IMR-90 (cell line): Measurements from ENCODE around the gene RB1.

Experiments
- CEBPB ChIP-seq: IDR thresholded peaks from 2 replicates; pipeline ENCODE4 v1.6.1; 2012; ENCODE audit warnings: low read depth, low read length, improper control_type of control experiment
- CHD1 ChIP-seq: IDR thresholded peaks from 2 replicates; pipeline ENCODE4 v1.6.1; 2012; ENCODE audit warnings: low read depth, low read length, improper control_type of control experiment
- ELK1 ChIP-seq: fragments of 150-350 bp; IDR thresholded peaks from 2 replicates; pipeline ENCODE4 v1.6.1; 2016; ENCODE audit warnings: low read depth, mild to moderate bottlenecking, low read length, moderate library complexity, borderline replicate concordance
- MAZ ChIP-seq: IDR thresholded peaks from 2 replicates; pipeline ENCODE4 v1.6.1; 2012; ENCODE audit warnings: low read depth, mild to moderate bottlenecking, low read length, improper control_type of control experiment, moderate library complexity, borderline replicate concordance
- MXI1 ChIP-seq: IDR thresholded peaks from 2 replicates; pipeline ENCODE4 v1.6.1; 2012; ENCODE audit warnings: low read depth, mild to moderate bottlenecking, low read length, moderate library complexity, borderline replicate concordance
- NFE2L2 ChIP-seq: fragments of 150-350 bp; IDR thresholded peaks from 2 replicates; pipeline ENCODE4 v1.6.1; 2016; ENCODE audit warnings: low read depth, mild to moderate bottlenecking, low read length
- POLR2A ChIP-seq: IDR thresholded peaks from 2 replicates; pipeline ENCODE4 v1.6.1; 2012; ENCODE audit warnings: mild to moderate bottlenecking, low read depth, low read length
- RAD21 ChIP-seq: IDR thresholded peaks from 2 replicates; pipeline ENCODE4 v1.6.1; 2012; ENCODE audit warnings: low read length, improper control_type of control experiment
- RCOR1 ChIP-seq: IDR thresholded peaks from 2 replicates; pipeline ENCODE4 v1.6.1; 2012; ENCODE audit warnings: mild to moderate bottlenecking, low read length, improper control_type of control experiment; ENCODE audit not compliant: insufficient replicate concordance
- RFX5 ChIP-seq: IDR thresholded peaks from 2 replicates; pipeline ENCODE4 v1.8.0; 2012; ENCODE audit warnings: low read depth, mild to moderate bottlenecking, low read length, moderate library complexity
- SMC3 ChIP-seq: fragments of 150-350 bp; IDR thresholded peaks from 2 replicates; pipeline ENCODE4 v1.6.1; 2016; ENCODE audit warnings: low read depth, mild to moderate bottlenecking, antibody characterized with exemption, low read length, moderate library complexity
- USF2 ChIP-seq: fragments of 150-350 bp; IDR thresholded peaks from 2 replicates; pipeline ENCODE4 v1.6.1; 2017; ENCODE audit warnings: mild to moderate bottlenecking, antibody characterized with exemption, low read length, low read depth
- TF ChIP-seq, protein P1 (sequence below): conservative IDR thresholded peaks from 2 replicates; pipeline ENCODE4 v1.5.1; 2012; ENCODE audit warnings: mild to moderate bottlenecking, low read depth, low read length, improper control_type of control experiment

DNA sequence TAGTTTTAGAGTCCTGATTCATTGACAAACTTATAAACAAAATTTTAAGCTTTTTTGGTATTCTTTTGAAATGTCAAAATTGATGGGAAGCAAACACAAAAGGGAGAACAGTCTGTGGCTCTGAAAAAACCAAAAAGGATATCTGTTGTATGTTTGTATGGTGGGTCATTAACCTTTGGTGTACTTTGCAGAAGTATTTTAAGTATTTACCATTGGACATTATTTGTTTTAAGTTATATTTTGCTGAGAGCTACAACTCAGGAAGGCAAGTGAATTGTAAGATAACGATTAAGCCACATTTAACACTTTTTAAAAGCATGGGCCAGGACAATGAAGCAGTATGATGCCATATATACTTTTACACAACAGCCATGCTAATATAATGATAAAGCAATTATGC is 94.2 kb downstream of the RB1 start:
- TF ChIP-seq, protein P1, sequence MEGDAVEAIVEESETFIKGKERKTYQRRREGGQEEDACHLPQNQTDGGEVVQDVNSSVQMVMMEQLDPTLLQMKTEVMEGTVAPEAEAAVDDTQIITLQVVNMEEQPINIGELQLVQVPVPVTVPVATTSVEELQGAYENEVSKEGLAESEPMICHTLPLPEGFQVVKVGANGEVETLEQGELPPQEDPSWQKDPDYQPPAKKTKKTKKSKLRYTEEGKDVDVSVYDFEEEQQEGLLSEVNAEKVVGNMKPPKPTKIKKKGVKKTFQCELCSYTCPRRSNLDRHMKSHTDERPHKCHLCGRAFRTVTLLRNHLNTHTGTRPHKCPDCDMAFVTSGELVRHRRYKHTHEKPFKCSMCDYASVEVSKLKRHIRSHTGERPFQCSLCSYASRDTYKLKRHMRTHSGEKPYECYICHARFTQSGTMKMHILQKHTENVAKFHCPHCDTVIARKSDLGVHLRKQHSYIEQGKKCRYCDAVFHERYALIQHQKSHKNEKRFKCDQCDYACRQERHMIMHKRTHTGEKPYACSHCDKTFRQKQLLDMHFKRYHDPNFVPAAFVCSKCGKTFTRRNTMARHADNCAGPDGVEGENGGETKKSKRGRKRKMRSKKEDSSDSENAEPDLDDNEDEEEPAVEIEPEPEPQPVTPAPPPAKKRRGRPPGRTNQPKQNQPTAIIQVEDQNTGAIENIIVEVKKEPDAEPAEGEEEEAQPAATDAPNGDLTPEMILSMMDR = no peak
- no peak for TF ChIP-seq USF2
- TF ChIP-seq POLR2A = no peak
- TF ChIP-seq SMC3 = no peak
- TF ChIP-seq RFX5 = no peak
- no peak for TF ChIP-seq MAZ
- no peak for TF ChIP-seq ELK1
- no peak for TF ChIP-seq RAD21
- TF ChIP-seq NFE2L2 = no peak
- no peak for TF ChIP-seq CEBPB
- TF ChIP-seq MXI1 = no peak
- TF ChIP-seq RCOR1 = no peak
- TF ChIP-seq CHD1 = no peak
